CD14-positive monocyte (primary cell): ENCODE measurements around the gene CBLC. TPM values are rescaled to one million over a fixed set of nuclear protein-coding genes. Genes with fewer than 3 reads are reported as not detected.

Experiments used
- DNase-seq, 3 donors: peaks; one replicate each; pipeline ENCODE4 v3.0.0-alpha.2; 2011 to 2022
- H2AFZ ChIP-seq: 2 replicates; pipeline ENCODE4 v1.6.0; 2012; ENCODE audit warnings: mild to moderate bottlenecking, low read depth, low read length, inconsistent platforms; ENCODE audit not compliant: insufficient read depth, poor library complexity, severe bottlenecking
- H3K27ac ChIP-seq, 2 donors: 1 replicate in 1 of 2; 2 replicates in 1 of 2; pipeline ENCODE4 v1.5.1; 2012 to 2013; ENCODE audit warnings: low read length in 2 of 2, control low read depth in 1 of 2, inconsistent platforms in 1 of 2, low read depth in 1 of 2, mild to moderate bottlenecking in 1 of 2
- H3K27me3 ChIP-seq, 2 donors: one replicate each; pipeline versions ENCODE4 v1.6.0 to v1.6.1; 2011 to 2013; ENCODE audit warnings: low read length in 2 of 2; ENCODE audit not compliant: control insufficient read depth in 2 of 2, insufficient read depth in 2 of 2
- H3K36me3 ChIP-seq, 2 donors: replicated peaks in 1 of 2; 1 replicate in 1 of 2; 2 replicates in 1 of 2; pipeline versions ENCODE4 v1.5.1 to v1.6.1; 2012 to 2013; ENCODE audit warnings: low read length in 2 of 2, control low read depth in 1 of 2, inconsistent platforms in 1 of 2, mild to moderate bottlenecking in 1 of 2; ENCODE audit not compliant: insufficient read depth in 2 of 2, control insufficient read depth in 1 of 2
- H3K4me1 ChIP-seq, 2 donors: 1 replicate in 1 of 2; 2 replicates in 1 of 2; pipeline versions ENCODE4 v1.5.1 to v1.6.1; 2012 to 2013; ENCODE audit warnings: low read length in 2 of 2, control low read depth in 1 of 2, inconsistent platforms in 1 of 2, mild to moderate bottlenecking in 1 of 2, moderate library complexity in 1 of 2; ENCODE audit not compliant: insufficient read depth in 2 of 2, control insufficient read depth in 1 of 2
- H3K4me2 ChIP-seq: replicated peaks from 2 replicates; pipeline ENCODE3; 2012; ENCODE audit warnings: low read length, moderate library complexity, mild to moderate bottlenecking; ENCODE audit not compliant: poor library complexity, severe bottlenecking; ENCODE audit errors: extremely low read depth
- H3K4me3 ChIP-seq, 3 experiments: fragments of 200-600 bp in 1 of 3; sonication (generic) in 1 of 3; replicated peaks in 1 of 3; 1 replicate in 2 of 3; 2 replicates in 1 of 3; pipeline ENCODE4 v1.5.1; 2011 to 2013; ENCODE audit warnings: low read length in 3 of 3, mild to moderate bottlenecking in 3 of 3, control low read depth in 2 of 3, low read depth in 2 of 3, inconsistent platforms in 1 of 3, moderate library complexity in 1 of 3
- H3K79me2 ChIP-seq: 2 replicates; pipeline ENCODE4 v1.6.0; 2012; ENCODE audit warnings: mild to moderate bottlenecking, control low read depth, inconsistent platforms, low read length, moderate library complexity; ENCODE audit not compliant: insufficient read depth
- H3K9ac ChIP-seq: 2 replicates; pipeline ENCODE4 v1.6.0; 2017; ENCODE audit warnings: low read length, mild to moderate bottlenecking; ENCODE audit not compliant: insufficient read depth, poor library complexity, severe bottlenecking
- H3K9me3 ChIP-seq, 2 donors: replicated peaks in 1 of 2; 1 replicate in 1 of 2; 2 replicates in 1 of 2; pipeline versions ENCODE4 v1.5.1 to v1.6.1; 2012 to 2013; ENCODE audit warnings: low read length in 2 of 2, control low read depth in 1 of 2; ENCODE audit not compliant: control insufficient read depth in 1 of 2, insufficient read depth in 1 of 2
- H4K20me1 ChIP-seq: 2 replicates; pipeline ENCODE4 v1.6.0; 2012; ENCODE audit warnings: mild to moderate bottlenecking, low read length, control low read depth, moderate library complexity; ENCODE audit not compliant: insufficient read depth
- H3K27ac Mint-ChIP-seq, 7 donors: one replicate each; pipeline ENCODE4 v1.8.0; 2020; ENCODE audit warnings: mild to moderate bottlenecking in 7 of 7, mixed read lengths in 7 of 7, moderate library complexity in 6 of 7, inconsistent platforms in 2 of 7
- H3K27me3 Mint-ChIP-seq, 3 donors: one replicate each; pipeline ENCODE4 v1.8.0; 2021 to 2022; ENCODE audit warnings: low read depth in 3 of 3, mild to moderate bottlenecking in 3 of 3, mixed read lengths in 3 of 3, moderate library complexity in 3 of 3, inconsistent platforms in 1 of 3
- H3K36me3 Mint-ChIP-seq, 2 donors: one replicate each; pipeline ENCODE4 v1.8.0; 2020; ENCODE audit warnings: mixed read lengths in 2 of 2, inconsistent platforms in 1 of 2, mild to moderate bottlenecking in 1 of 2
- H3K4me1 Mint-ChIP-seq: one replicate; pipeline ENCODE4 v1.8.0; 2020; ENCODE audit warnings: mild to moderate bottlenecking, mixed read lengths
- H3K4me3 Mint-ChIP-seq, 2 donors: one replicate each; pipeline ENCODE4 v1.8.0; 2020; ENCODE audit warnings: mild to moderate bottlenecking in 2 of 2, mixed read lengths in 2 of 2, moderate library complexity in 1 of 2
- H3K9me3 Mint-ChIP-seq, 7 donors: one replicate each; pipeline ENCODE4 v1.8.0; 2020 to 2022; ENCODE audit warnings: mixed read lengths in 7 of 7, mild to moderate bottlenecking in 6 of 7, moderate library complexity in 6 of 7, inconsistent platforms in 2 of 7
- WGBS: methylation state at CpG from one replicate; pipeline ENCODE4 v1.1.5; 2013; ENCODE audit warnings: missing lambda C conversion rate; ENCODE audit not compliant: insufficient coverage; 5-methylcytosine and 5-hydroxymethylcytosine counted together
- intact Hi-C, 2 donors: fragments of 100-400 bp; cut with micrococcal nuclease; formaldehyde crosslinking; loops; one replicate each; pipeline versions ENCODE4 v1.15.0 to v1.15.1; 2023
- polyA plus RNA-seq, 3 donors: library from polyadenylated mRNA; depleted of rRNA in 1 of 3; unstranded in 2 of 3; stranded (reverse) in 1 of 3; fragments of 300-500 nt in 2 of 3; fragments of >200 nt in 1 of 3; fragmentation: Illumina TruSeq in 2 of 3; gene quantifications; 1 replicate in 2 of 3; 2 replicates in 1 of 3; pipeline ENCODE4 v1.2.3, GENCODE V29; 2012 to 2021
- TF ChIP-seq, protein P1 (sequence below): fragments of 200-600 bp; IDR thresholded peaks from one replicate; pipeline ENCODE4 v1.8.0; 2022; ENCODE audit warnings: antibody characterized with exemption, mild to moderate bottlenecking

Gene CBLC
- polyA plus RNA-seq, 3 donors = not detected

DNA sequence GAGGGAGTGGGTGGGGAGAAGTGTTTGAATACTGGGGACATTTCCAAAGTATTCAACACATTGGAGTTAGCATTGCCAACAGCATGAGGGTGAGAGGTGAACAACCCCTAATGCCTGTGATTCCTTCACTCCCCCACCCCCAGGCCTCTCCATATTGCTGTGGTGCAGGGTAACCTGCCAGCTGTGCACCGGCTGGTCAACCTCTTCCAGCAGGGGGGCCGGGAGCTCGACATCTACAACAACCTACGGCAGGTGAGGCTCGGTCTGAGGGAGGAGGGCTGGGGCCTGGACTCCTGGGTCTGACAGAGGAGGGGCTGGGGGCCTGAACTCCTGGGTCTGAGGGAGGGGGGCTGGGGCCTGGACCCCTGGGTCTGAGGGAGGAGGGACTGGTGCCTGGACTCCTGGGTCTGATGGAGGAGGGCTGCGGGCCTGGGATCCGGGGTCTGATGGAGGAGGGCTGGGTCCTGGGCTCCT is 21.6 kb upstream of the CBLC start:
- Histone ChIP-seq H3K27ac (no peak overlapping the region), H3K36me3 (peaks cover 64 to 79% of the 10 kb centered on the region in 2 donors), H3K9ac (no peak overlapping the region), H3K79me2 (peaks cover 47% of the 10 kb centered on the region), H3K9me3 (no peaks in the 10 kb centered on the region), H3K4me1 (peaks cover 44 to 51% of the 10 kb centered on the region in 2 donors), H2AFZ (no peak overlapping the region), H4K20me1 (peaks cover 53% of the 10 kb centered on the region), H3K4me2 (no peak overlapping the region), H3K27me3 (no peaks in the 10 kb centered on the region), H3K4me3 (no peak overlapping the region)
- intact Hi-C loops = no loop called here
- Mint-ChIP-seq H3K4me1 (peaks cover 57% of the 10 kb centered on the region), H3K9me3 (peaks cover 0 to 2% (median 0%) of the 10 kb centered on the region in 7 donors), H3K27me3 (peaks cover 0 to 3% (median 1%) of the 10 kb centered on the region in 3 donors), H3K27ac (peak overlapping the region in 2 of 7 donors; percentile 74 to 83), H3K4me3 (no peak overlapping the region), H3K36me3 (peaks cover 73 to 85% of the 10 kb centered on the region in 2 donors)
- 92% methylated on average over 6 of the region's 7 CpGs for WGBS
- TF ChIP-seq, protein P1, sequence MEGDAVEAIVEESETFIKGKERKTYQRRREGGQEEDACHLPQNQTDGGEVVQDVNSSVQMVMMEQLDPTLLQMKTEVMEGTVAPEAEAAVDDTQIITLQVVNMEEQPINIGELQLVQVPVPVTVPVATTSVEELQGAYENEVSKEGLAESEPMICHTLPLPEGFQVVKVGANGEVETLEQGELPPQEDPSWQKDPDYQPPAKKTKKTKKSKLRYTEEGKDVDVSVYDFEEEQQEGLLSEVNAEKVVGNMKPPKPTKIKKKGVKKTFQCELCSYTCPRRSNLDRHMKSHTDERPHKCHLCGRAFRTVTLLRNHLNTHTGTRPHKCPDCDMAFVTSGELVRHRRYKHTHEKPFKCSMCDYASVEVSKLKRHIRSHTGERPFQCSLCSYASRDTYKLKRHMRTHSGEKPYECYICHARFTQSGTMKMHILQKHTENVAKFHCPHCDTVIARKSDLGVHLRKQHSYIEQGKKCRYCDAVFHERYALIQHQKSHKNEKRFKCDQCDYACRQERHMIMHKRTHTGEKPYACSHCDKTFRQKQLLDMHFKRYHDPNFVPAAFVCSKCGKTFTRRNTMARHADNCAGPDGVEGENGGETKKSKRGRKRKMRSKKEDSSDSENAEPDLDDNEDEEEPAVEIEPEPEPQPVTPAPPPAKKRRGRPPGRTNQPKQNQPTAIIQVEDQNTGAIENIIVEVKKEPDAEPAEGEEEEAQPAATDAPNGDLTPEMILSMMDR = no peak
- DNase-seq = no peak

DNA sequence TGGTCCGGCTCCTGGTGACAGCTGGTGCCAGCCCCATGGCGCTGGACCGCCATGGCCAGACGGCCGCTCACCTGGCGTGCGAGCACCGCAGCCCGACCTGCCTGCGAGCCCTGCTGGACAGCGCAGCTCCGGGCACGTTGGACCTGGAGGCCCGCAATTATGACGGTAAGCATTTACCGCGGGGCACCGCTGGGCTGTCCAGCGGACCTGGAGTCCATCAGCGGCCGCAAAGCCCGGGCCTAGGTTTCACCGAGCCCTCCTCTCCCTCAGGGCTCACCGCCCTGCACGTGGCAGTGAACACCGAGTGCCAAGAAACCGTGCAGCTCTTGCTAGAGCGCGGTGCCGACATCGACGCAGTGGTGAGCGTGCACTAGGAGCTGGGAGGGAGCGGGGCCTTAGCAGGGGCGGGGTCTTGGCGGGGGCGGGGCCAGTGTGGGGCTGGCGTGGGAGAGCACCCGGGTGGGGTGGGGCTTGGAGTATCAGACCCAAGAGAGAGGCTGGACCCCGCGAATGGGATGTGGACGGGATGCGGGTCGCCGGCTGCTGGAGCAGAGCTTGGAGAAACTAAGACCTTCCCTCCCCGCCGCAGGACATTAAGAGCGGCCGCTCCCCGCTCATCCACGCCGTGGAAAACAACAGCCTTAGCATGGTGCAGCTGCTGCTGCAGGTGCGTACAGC is 20.5 kb upstream of the CBLC start:
- peaks cover 36% of the 10 kb centered on the region for H3K79me2 ChIP-seq
- H3K27me3 Mint-ChIP-seq = peaks cover 0 to 3% (median 1%) of the 10 kb centered on the region in 3 donors
- 97% methylated on average over 41 of the region's 53 CpGs for WGBS
- peaks cover 48% of the 10 kb centered on the region for H4K20me1 ChIP-seq
- intact Hi-C loops = no loop called here
- peaks cover 0 to 2% (median 0%) of the 10 kb centered on the region in 7 donors for H3K9me3 Mint-ChIP-seq
- no peak overlapping the region for H3K4me3 Mint-ChIP-seq
- no peak overlapping the region for H3K4me2 ChIP-seq
- no peaks in the 10 kb centered on the region for H3K27me3 ChIP-seq
- H3K36me3 ChIP-seq = peaks cover 55 to 68% of the 10 kb centered on the region in 2 donors
- H3K9me3 ChIP-seq = no peaks in the 10 kb centered on the region
- H3K9ac ChIP-seq = no peak overlapping the region
- peaks cover 33 to 40% of the 10 kb centered on the region in 2 donors for H3K4me1 ChIP-seq
- no peak overlapping the region for H2AFZ ChIP-seq
- no peak overlapping the region for H3K4me3 ChIP-seq
- peak overlapping the region in 1 of 7 donors; percentile 40 for H3K27ac Mint-ChIP-seq
- peaks cover 67 to 84% of the 10 kb centered on the region in 2 donors for H3K36me3 Mint-ChIP-seq
- DNase-seq = no peak
- peaks cover 51% of the 10 kb centered on the region for H3K4me1 Mint-ChIP-seq
- no peak overlapping the region for H3K27ac ChIP-seq
- TF ChIP-seq, protein P1 = no peak
